GM12878 (cell line): ENCODE data around the gene SLC25A45. TPM values are rescaled to one million over a fixed set of nuclear protein-coding genes. Genes with fewer than 3 reads are reported as not detected.

ENCODE experiments used
- BACH1 ChIP-seq: fragments of 450-650 bp; IDR thresholded peaks from 2 replicates; pipeline ENCODE4 v1.6.1; 2017; ENCODE audit warnings: mild to moderate bottlenecking, borderline replicate concordance
- BMI1 ChIP-seq: fragments of 450-650 bp; IDR thresholded peaks from 2 replicates; pipeline ENCODE4 v1.6.1; 2016; ENCODE audit warnings: mild to moderate bottlenecking, moderate library complexity, borderline replicate concordance
- CREB1 ChIP-seq: IDR thresholded peaks from 2 replicates; pipeline ENCODE4 v1.6.1; 2012; ENCODE audit warnings: low read depth, mild to moderate bottlenecking, inconsistent platforms
- EED ChIP-seq: sonication (generic); IDR thresholded peaks from 2 replicates; pipeline ENCODE4 v1.6.1; 2016; ENCODE audit warnings: antibody characterized with exemption, low read depth
- JUNB ChIP-seq: IDR thresholded peaks from 2 replicates; pipeline ENCODE4 v1.6.1; 2016; ENCODE audit warnings: antibody characterized with exemption, mild to moderate bottlenecking
- MYB ChIP-seq: fragments of 150-350 bp; IDR thresholded peaks from 2 replicates; pipeline ENCODE4 v1.6.1; 2014; ENCODE audit warnings: mild to moderate bottlenecking, low read depth, low read length, borderline replicate concordance
- NFYA ChIP-seq: IDR thresholded peaks from 2 replicates; pipeline ENCODE4 v1.6.1; 2011; ENCODE audit warnings: low read depth, mild to moderate bottlenecking, low read length, improper control_type of control experiment, borderline replicate concordance
- NRF1 ChIP-seq: conservative IDR thresholded peaks from 2 replicates; pipeline ENCODE4 v1.6.1; 2011; ENCODE audit warnings: mild to moderate bottlenecking, low read depth, low read length, improper control_type of control experiment
- PAX5 ChIP-seq: IDR thresholded peaks from 2 replicates; pipeline ENCODE4 v1.6.1; 2011; ENCODE audit warnings: low read depth, low read length, borderline replicate concordance
- POLR2AphosphoS5 ChIP-seq: IDR thresholded peaks from 2 replicates; pipeline ENCODE4 v1.6.1; 2011; ENCODE audit warnings: mild to moderate bottlenecking, low read length, inconsistent platforms
- RB1 ChIP-seq: fragments of 450-650 bp; formaldehyde crosslinking; IDR thresholded peaks from 2 replicates; pipeline ENCODE4 v1.6.1; 2017; ENCODE audit warnings: mild to moderate bottlenecking, borderline replicate concordance
- RBBP5 ChIP-seq: fragments of 200-600 bp; sonication (generic); conservative IDR thresholded peaks from 2 replicates; pipeline ENCODE4 v1.6.1; 2016
- RELA ChIP-seq: fragments of 450-650 bp; IDR thresholded peaks from 2 replicates; pipeline ENCODE4 v1.8.0; 2014; ENCODE audit warnings: borderline replicate concordance; ENCODE audit not compliant: partially characterized antibody
- SIX5 ChIP-seq: IDR thresholded peaks from 2 replicates; pipeline ENCODE4 v1.6.1; 2011; ENCODE audit warnings: mild to moderate bottlenecking, low read depth, low read length, moderate library complexity; ENCODE audit not compliant: severe bottlenecking
- SMAD1 ChIP-seq: fragments of 450-650 bp; IDR thresholded peaks from 2 replicates; pipeline ENCODE4 v1.6.1; 2018; ENCODE audit warnings: mild to moderate bottlenecking, low read depth; ENCODE audit not compliant: partially characterized antibody
- SP1 ChIP-seq: IDR thresholded peaks from one replicate; pipeline ENCODE4 v1.6.1; 2011; ENCODE audit warnings: low read depth, low read length
- SPI1 ChIP-seq: IDR thresholded peaks from 2 replicates; pipeline ENCODE4 v1.6.1; 2011; ENCODE audit warnings: low read depth, mild to moderate bottlenecking, low read length, moderate library complexity, borderline replicate concordance; ENCODE audit not compliant: insufficient read depth
- STAT1 ChIP-seq: fragments of 450-650 bp; conservative IDR thresholded peaks from 2 replicates; pipeline ENCODE4 v1.6.1; 2014; ENCODE audit warnings: antibody characterized with exemption, mild to moderate bottlenecking
- TCF12 ChIP-seq: IDR thresholded peaks from 2 replicates; pipeline ENCODE4 v1.6.1; 2011; ENCODE audit warnings: low read depth, mild to moderate bottlenecking, low read length
- WRNIP1 ChIP-seq: IDR thresholded peaks from 2 replicates; pipeline ENCODE4 v1.6.1; 2011; ENCODE audit warnings: low read depth, low read length, improper control_type of control experiment, borderline replicate concordance
- ZBED1 ChIP-seq: IDR thresholded peaks from 2 replicates; pipeline ENCODE4 v1.6.1; 2016; ENCODE audit warnings: borderline replicate concordance
- ZNF207 ChIP-seq: fragments of 450-650 bp; IDR thresholded peaks from 2 replicates; pipeline ENCODE4 v1.6.1; 2014; ENCODE audit warnings: antibody characterized with exemption, mild to moderate bottlenecking, borderline replicate concordance
- polyA plus RNA-seq, 11 experiments: library from polyadenylated mRNA; depleted of rRNA in 4 of 11; unstranded in 6 of 11; stranded (reverse) in 5 of 11; fragments of >200 nt; fragmentation: Nextera tagmentation in 4 of 11; fragmentation: Illumina TruSeq in 1 of 11; extraction: Ambion mirVana in 4 of 11; extraction: Trizol in 1 of 11; gene quantifications; 1 replicate in 1 of 11; 2 replicates in 10 of 11; pipeline versions ENCODE4 v1.2.1 to v1.2.3, GENCODE V29; 2011 to 2016; ENCODE audit warnings: inconsistent platforms in 2 of 11, missing spikeins in 2 of 11, low read depth in 1 of 11
- total RNA-seq, 4 experiments: library from RNA; depleted of rRNA in 3 of 4; stranded (reverse); fragments of >200 nt in 3 of 4; fragmentation: Illumina TruSeq in 1 of 4; extraction: Trizol in 1 of 4; gene quantifications; 2 replicates each; pipeline versions ENCODE4 v1.2.1 to v1.2.3, GENCODE V29; 2013 to 2021
- TF ChIP-seq, protein P1 (sequence below): IDR thresholded peaks from 2 replicates; pipeline ENCODE4 v1.6.1; 2011; ENCODE audit warnings: low read depth, mild to moderate bottlenecking, low read length, moderate library complexity, borderline replicate concordance; ENCODE audit errors: extremely low read depth
- TF ChIP-seq, protein P2 (sequence below): fragments of 450-650 bp; IDR thresholded peaks from 2 replicates; pipeline ENCODE4 v1.6.1; 2017; ENCODE audit warnings: antibody characterized with exemption, mild to moderate bottlenecking, moderate library complexity
- TF ChIP-seq, protein P3 (sequence below): fragments of 450-650 bp; IDR thresholded peaks from 2 replicates; pipeline ENCODE4 v1.6.1; 2017; ENCODE audit warnings: mild to moderate bottlenecking, moderate library complexity

Gene SLC25A45
- total and polyA plus RNA-seq, 10 of the 15 experiments (the other 5 are each of a cell fraction or from before 2014, with no cell fraction given), result 4.1 to 35.2 (median 20.3) TPM

DNA sequence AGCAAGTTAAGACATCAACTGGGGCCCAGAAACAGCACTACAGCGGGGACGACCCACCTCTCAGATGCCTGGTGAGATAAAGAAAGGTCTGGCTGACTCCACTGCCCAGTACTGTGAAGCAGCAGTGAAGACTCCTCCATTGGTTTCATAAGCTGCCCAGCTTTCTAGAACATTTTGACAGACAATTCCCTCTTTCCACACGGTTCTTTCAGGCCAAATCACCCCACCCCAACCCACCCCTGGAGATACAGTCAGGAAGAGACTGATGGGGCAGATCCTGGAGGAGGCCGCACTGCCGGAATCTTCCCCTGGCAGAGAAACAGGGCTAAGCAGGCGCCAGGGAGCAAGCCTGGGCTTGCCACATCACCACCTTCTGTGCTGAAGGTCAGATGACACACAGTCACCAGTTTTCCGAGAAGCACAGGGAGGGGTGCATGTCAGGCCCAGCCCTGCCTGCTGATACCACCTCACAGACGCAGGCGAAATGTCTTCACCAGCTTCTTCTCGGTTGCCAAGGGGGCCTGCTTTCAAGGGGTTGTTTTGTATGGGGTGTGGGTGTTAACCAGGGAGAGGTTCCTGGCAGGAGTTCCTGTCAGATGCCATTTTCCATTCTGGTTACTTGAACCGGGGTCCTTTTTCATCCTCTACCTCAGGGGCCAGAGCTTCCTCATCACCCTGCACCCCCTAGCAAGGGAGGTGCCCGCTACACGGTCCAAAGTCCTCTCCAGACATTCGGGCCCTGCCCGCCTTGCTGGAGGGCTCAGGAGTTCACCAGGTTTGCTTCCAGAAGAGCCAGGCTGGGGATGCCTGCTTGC, 38.7 kb upstream of the SLC25A45 start (continued):
- TF ChIP-seq POLR2AphosphoS5, result peak; percentile 93
- TF ChIP-seq, protein P1, sequence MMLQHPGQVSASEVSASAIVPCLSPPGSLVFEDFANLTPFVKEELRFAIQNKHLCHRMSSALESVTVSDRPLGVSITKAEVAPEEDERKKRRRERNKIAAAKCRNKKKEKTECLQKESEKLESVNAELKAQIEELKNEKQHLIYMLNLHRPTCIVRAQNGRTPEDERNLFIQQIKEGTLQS, result no peak
- no peak for TF ChIP-seq ZBED1
- TF ChIP-seq STAT1, result no peak
- no peak for TF ChIP-seq RBBP5
- TF ChIP-seq RELA, result no peak
- no peak for TF ChIP-seq SPI1
- peak; percentile 87 for TF ChIP-seq BACH1
- TF ChIP-seq SIX5, result no peak
- no peak for TF ChIP-seq JUNB
- TF ChIP-seq MYB, result peak; percentile 53; the same call in 1 of the 2 replicates
- no peak; the same call in 1 of the 2 replicates for TF ChIP-seq RB1
- TF ChIP-seq SMAD1, result peak; percentile 92
- TF ChIP-seq TCF12, result peak; percentile 53; the same call in 1 of the 2 replicates
- TF ChIP-seq NFYA, result no peak
- peak; percentile 54 for TF ChIP-seq SP1
- TF ChIP-seq BMI1, result no peak
- no peak for TF ChIP-seq NRF1
- TF ChIP-seq EED, result peak; percentile 56; the same call in 1 of the 2 replicates
- peak; percentile 60 for TF ChIP-seq PAX5
- TF ChIP-seq, protein P2, sequence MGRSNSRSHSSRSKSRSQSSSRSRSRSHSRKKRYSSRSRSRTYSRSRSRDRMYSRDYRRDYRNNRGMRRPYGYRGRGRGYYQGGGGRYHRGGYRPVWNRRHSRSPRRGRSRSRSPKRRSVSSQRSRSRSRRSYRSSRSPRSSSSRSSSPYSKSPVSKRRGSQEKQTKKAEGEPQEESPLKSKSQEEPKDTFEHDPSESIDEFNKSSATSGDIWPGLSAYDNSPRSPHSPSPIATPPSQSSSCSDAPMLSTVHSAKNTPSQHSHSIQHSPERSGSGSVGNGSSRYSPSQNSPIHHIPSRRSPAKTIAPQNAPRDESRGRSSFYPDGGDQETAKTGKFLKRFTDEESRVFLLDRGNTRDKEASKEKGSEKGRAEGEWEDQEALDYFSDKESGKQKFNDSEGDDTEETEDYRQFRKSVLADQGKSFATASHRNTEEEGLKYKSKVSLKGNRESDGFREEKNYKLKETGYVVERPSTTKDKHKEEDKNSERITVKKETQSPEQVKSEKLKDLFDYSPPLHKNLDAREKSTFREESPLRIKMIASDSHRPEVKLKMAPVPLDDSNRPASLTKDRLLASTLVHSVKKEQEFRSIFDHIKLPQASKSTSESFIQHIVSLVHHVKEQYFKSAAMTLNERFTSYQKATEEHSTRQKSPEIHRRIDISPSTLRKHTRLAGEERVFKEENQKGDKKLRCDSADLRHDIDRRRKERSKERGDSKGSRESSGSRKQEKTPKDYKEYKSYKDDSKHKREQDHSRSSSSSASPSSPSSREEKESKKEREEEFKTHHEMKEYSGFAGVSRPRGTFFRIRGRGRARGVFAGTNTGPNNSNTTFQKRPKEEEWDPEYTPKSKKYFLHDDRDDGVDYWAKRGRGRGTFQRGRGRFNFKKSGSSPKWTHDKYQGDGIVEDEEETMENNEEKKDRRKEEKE, result no peak
- TF ChIP-seq CREB1, result no peak
- 0 out of 2 replicates have a peak, but pooled peaks have one; percentile 67 for TF ChIP-seq ZNF207
- TF ChIP-seq, protein P3, sequence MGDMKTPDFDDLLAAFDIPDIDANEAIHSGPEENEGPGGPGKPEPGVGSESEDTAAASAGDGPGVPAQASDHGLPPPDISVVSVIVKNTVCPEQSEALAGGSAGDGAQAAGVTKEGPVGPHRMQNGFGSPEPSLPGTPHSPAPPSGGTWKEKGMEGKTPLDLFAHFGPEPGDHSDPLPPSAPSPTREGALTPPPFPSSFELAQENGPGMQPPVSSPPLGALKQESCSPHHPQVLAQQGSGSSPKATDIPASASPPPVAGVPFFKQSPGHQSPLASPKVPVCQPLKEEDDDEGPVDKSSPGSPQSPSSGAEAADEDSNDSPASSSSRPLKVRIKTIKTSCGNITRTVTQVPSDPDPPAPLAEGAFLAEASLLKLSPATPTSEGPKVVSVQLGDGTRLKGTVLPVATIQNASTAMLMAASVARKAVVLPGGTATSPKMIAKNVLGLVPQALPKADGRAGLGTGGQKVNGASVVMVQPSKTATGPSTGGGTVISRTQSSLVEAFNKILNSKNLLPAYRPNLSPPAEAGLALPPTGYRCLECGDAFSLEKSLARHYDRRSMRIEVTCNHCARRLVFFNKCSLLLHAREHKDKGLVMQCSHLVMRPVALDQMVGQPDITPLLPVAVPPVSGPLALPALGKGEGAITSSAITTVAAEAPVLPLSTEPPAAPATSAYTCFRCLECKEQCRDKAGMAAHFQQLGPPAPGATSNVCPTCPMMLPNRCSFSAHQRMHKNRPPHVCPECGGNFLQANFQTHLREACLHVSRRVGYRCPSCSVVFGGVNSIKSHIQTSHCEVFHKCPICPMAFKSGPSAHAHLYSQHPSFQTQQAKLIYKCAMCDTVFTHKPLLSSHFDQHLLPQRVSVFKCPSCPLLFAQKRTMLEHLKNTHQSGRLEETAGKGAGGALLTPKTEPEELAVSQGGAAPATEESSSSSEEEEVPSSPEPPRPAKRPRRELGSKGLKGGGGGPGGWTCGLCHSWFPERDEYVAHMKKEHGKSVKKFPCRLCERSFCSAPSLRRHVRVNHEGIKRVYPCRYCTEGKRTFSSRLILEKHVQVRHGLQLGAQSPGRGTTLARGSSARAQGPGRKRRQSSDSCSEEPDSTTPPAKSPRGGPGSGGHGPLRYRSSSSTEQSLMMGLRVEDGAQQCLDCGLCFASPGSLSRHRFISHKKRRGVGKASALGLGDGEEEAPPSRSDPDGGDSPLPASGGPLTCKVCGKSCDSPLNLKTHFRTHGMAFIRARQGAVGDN, result peak; percentile 97
- peak; percentile 16; the same call in 1 of the 2 replicates for TF ChIP-seq WRNIP1
